NCI-H2196 (cell line): ENCODE data around the gene AGTR1.
A peak's percentile ranks its signal among the peaks of the same experiment; 100 is the strongest.
"Not testable (repeated sequence)": the region's sequence is repeated elsewhere in the genome, so short reads cannot be mapped to it uniquely, and the experiment has no call there.

Experiments used
- DNase-seq: peaks from one replicate; lab custom pipeline; 2025; ENCODE audit not compliant: unreplicated experiment; lab: John Stamatoyannopoulos, UW

The AGTR1 gene

GRCh38 chr3:148717885-148718561 is 20.3 kb downstream of the AGTR1 start:
- no peak for DNase-seq

GRCh38 chr3:148718982-148719862 is 21.5 kb downstream of the AGTR1 start:
- no peak for DNase-seq

DNA sequence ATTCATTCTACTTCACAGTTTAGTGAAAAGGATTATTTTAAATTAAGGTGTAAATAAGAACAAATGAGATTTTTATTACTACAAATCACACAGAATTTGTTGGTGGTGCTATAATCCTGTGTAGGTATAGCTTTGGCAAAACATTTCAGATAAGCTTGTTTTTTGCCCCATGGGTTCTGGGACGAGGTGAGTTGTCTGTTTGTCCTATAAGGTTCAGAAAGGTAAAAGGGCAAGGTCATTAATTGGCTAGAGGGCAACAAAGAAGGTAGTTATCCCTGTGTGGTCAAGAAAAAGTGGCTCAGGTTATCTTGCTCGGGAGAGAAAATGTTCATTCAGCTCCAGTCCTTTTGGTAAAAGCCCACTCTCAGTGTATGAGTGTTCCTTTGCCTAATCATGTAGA is 23.2 kb downstream of the AGTR1 start:
- DNase-seq, result no peak

DNA sequence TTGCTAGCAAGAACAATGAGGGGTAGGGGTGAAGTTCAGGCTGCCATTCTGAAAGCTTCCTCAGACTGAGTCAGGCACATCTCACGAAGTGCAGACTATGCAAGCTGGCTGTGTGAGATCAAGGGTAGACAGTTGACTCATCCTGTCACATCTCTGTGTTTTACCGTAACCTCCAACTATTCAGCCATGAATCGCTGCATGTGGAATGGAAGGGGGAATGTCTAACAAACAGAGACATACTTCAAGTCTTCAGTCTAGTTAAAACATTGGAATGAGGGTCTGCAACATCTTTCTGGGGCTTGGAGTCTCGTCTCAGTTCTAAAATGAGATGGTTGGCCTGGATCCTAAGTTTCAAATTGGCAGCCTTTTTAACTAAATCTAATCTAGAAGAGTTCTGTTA is 25.9 kb downstream of the AGTR1 start:
- DNase-seq, result no peak

GRCh38 chr3:148727231-148727630 is 29.5 kb downstream of the AGTR1 start:
- peak; percentile 58 for DNase-seq

DNA sequence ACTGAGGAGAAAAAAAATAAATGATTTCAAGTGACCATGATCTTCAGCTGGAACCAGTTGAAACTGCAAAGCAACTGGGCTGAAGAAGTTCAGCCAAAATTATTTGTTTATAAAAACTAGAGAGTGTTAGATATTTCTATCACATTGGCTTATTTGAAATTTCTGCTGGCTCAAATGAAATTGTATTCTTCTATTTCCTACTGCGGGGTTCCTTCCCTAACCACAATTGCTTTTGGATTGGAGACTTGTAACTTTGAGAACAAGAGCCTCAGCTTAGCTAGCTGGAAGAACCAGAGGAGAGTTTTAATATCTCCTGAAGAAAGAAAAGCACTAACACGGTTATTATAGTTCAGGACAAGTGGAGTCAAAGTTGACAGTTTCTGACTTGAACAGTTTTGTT is 31.1 kb downstream of the AGTR1 start:
- DNase-seq, result no peak

DNA sequence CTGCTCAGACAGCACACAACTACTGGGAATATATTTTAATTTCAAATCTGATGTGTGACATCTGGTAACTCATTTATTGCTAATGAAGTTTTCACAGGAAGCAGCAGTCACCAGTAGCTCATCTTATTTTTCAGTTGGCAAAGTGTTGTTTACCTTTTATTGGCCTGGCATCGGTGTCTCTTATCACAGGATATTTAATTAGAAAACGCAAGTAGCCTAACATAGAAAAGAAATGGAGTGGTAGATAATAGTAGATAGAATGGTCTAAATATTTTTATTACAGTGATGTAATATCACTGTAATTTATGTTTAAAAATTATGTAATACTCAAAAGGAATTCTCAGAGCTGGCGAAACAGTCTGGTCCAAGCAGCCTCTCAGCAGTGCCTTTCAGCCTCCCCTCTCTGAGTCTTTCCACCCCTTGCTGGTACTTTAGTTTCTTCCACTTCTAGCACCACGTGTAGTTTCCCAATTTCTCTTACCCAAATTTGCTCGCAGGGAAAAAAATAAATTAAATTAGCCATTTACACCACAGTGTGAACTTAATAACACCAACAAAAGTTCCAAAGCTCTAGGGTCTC is 31.9 kb downstream of the AGTR1 start:
- no peak for DNase-seq

GRCh38 chr3:148730676-148731075 is 33.0 kb downstream of the AGTR1 start:
- no peak for DNase-seq

GRCh38 chr3:148735597-148735996 is 37.9 kb downstream of the AGTR1 start:
- peak; percentile 43 for DNase-seq

- no peak for DNase-seq
Measured at GRCh38 chr3:148736086-148736485, 38.4 kb downstream of the AGTR1 start.

DNA sequence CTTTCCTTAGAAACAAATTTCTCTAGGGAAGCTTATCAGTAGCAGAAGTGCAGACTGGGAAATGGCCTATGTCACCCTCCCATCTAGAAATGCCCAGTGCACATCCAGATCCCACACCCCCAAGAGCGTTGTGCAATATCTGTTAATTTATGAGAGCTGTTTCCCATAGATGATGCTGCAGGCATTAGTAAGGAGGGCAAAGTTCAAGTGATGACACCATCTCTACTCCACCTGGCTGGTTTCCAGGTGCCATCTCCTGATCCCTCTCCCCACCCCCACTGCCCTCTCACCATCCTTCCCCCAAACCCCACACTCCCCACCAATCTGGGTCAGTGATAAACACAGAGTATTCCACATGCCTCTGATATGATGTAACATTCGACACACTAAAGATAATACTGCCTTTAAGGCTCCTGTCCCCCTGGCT is 39.4 kb downstream of the AGTR1 start:
- no peak for DNase-seq

- no peak for DNase-seq
Measured at GRCh38 chr3:148739720-148740119, 42.0 kb downstream of the AGTR1 start.

- no peak for DNase-seq
Measured at GRCh38 chr3:148740291-148740690, 42.6 kb downstream of the AGTR1 start.

- DNase-seq, result no peak
Measured at GRCh38 chr3:148741219-148741618, 43.5 kb downstream of the AGTR1 start.

DNA sequence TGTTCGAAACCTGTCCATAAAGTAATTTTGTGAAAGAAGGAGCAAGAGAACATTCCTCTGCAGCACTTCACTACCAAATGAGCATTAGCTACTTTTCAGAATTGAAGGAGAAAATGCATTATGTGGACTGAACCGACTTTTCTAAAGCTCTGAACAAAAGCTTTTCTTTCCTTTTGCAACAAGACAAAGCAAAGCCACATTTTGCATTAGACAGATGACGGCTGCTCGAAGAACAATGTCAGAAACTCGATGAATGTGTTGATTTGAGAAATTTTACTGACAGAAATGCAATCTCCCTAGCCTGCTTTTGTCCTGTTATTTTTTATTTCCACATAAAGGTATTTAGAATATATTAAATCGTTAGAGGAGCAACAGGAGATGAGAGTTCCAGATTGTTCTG is 44.4 kb downstream of the AGTR1 start:
- no peak for DNase-seq

GRCh38 chr3:148746053-148746452 is 48.4 kb downstream of the AGTR1 start:
- no peak for DNase-seq

- no peak for DNase-seq
Measured at GRCh38 chr3:148748283-148748682, 50.6 kb downstream of the AGTR1 start.

DNA sequence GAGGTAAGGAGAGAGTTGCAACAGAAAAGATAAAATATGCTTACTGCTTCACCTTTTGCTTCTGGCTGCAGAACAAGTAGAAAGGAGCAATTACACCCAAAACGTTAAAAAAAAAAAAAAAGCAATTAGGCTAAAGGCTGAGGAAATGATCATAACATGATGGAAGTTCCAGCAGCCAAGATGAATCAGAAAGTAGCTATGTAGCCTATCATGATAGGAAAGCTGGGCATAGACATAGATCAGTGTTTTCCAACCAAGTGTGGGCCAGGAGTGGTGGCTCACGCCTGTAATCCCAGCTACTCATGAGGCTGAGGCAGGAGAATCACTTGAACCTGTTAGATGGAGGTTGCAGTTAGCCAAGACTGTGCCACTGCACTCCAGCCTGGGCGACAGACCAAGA is 52.6 kb downstream of the AGTR1 start:
- DNase-seq, result no peak

GRCh38 chr3:148751461-148751860 is 53.8 kb downstream of the AGTR1 start:
- no peak for DNase-seq

DNA sequence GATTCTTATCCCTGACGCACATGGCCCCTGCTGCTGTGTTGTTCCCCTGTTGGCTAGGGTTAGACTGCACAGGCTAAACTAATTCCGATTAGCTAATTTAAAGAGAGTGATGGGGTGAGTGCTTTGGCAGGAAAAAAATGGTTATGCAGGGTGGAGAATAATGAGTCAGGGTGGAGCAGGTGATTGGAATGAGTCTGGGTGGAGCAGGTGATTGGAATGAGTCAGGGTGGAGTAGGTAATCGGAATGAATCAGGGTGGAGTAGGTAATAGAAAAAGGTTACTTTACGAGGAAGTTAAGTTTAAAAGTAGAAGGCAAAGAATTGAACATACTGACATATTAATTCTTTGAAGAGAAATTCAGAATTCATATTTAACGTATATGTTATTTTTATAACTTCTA is 55.7 kb downstream of the AGTR1 start:
- not testable (repeated sequence) for DNase-seq

- DNase-seq, result no peak
Measured at GRCh38 chr3:148755570-148755969, 57.9 kb downstream of the AGTR1 start.

- no peak for DNase-seq
Measured at GRCh38 chr3:148756311-148756710, 58.6 kb downstream of the AGTR1 start.
